Measurements from ENCODE around the gene PPP6R2.

DNA sequence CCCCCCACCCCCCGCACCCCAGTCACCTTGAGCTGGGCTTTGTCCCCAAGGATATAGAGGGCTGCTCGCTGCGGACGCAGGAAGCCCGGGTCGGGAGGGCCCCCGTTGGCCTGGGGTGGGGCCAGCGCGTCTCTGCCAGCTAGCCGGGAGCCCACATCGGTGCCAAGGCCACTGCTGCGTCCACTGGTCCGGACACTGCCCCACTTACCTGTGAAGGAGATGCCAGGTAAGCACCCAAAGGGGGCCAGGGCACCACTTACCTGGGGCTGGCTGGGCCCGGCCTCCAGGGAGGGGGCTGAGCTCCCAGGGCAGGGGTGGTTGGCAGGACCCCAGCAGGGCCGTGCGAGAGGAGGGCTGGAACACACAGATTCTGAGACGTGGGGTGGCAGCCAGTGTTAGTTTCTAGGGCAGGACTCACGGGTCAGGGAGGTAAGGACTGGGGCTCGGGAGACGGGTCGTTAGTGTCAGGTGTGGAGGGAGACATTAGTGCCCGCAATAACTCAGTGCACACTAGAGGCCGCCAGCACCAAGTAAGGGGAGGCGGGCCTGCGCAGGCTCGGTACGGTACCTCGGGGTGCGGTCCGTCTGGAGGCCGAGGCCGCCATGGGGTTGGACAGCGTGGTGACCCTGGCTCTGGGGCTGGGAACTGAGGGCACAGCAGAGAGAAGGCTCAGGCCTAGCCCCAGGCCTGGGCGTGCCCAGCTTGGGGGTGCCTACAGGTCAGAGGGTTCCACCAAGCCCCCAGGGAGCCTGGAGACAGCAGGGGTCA lies 113.5 kb downstream of the PPP6R2 start:
- TF ChIP-seq, protein P1, sequence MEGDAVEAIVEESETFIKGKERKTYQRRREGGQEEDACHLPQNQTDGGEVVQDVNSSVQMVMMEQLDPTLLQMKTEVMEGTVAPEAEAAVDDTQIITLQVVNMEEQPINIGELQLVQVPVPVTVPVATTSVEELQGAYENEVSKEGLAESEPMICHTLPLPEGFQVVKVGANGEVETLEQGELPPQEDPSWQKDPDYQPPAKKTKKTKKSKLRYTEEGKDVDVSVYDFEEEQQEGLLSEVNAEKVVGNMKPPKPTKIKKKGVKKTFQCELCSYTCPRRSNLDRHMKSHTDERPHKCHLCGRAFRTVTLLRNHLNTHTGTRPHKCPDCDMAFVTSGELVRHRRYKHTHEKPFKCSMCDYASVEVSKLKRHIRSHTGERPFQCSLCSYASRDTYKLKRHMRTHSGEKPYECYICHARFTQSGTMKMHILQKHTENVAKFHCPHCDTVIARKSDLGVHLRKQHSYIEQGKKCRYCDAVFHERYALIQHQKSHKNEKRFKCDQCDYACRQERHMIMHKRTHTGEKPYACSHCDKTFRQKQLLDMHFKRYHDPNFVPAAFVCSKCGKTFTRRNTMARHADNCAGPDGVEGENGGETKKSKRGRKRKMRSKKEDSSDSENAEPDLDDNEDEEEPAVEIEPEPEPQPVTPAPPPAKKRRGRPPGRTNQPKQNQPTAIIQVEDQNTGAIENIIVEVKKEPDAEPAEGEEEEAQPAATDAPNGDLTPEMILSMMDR (IDR thresholded peaks at IDR 0.05; ENCODE audit: low read depth, low read length) = peak; percentile 1
- TF ChIP-seq POLR2A (IDR thresholded peaks at IDR 0.05; ENCODE audit: extremely low read depth, insufficient read length) (no peak), MYC (IDR thresholded peaks at IDR 0.05; ENCODE audit: low read depth, low read length) (no peak)
- TF ChIP-seq, protein P2, sequence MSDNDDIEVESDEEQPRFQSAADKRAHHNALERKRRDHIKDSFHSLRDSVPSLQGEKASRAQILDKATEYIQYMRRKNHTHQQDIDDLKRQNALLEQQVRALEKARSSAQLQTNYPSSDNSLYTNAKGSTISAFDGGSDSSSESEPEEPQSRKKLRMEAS (IDR thresholded peaks at IDR 0.05; ENCODE audit: low read depth, low read length) = no peak

Data from NB4 (cell line).